GM12872 (cell line): ENCODE data around the gene FAM124B.

Experiments
- TF ChIP-seq, protein P1 (sequence below): IDR thresholded peaks from 3 replicates; pipeline ENCODE4 v1.5.1; 2011; ENCODE audit warnings: low read depth, mild to moderate bottlenecking, low read length, moderate library complexity; ENCODE audit not compliant: insufficient read depth

Gene FAM124B

DNA sequence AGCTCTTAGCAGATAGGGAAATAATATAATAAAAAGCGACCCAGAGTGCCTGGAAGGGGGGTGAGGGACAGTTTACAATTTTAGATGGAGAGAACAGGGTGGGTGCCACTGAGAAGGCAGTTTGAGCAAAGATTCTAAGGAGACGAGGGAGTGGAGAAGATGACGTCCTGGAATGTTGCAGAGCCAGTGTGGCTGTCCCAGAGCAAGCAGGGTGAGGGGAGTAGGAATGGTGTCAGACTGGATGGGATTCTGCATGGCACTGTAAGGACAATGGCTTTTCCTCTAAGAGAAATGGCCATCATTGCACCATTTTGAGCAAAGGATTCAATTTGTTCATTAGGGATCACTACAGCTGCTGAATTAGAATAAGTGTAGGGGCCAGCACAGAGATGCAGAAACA lies 73.1 kb downstream of the FAM124B start:
- TF ChIP-seq, protein P1, sequence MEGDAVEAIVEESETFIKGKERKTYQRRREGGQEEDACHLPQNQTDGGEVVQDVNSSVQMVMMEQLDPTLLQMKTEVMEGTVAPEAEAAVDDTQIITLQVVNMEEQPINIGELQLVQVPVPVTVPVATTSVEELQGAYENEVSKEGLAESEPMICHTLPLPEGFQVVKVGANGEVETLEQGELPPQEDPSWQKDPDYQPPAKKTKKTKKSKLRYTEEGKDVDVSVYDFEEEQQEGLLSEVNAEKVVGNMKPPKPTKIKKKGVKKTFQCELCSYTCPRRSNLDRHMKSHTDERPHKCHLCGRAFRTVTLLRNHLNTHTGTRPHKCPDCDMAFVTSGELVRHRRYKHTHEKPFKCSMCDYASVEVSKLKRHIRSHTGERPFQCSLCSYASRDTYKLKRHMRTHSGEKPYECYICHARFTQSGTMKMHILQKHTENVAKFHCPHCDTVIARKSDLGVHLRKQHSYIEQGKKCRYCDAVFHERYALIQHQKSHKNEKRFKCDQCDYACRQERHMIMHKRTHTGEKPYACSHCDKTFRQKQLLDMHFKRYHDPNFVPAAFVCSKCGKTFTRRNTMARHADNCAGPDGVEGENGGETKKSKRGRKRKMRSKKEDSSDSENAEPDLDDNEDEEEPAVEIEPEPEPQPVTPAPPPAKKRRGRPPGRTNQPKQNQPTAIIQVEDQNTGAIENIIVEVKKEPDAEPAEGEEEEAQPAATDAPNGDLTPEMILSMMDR = no peak
